MCF 10A (cell line): ENCODE results near the gene ASPSCR1. TPM values are rescaled to one million over a fixed set of nuclear protein-coding genes. Genes with fewer than 3 reads are reported as not detected.

Experiments used
- BruUV-seq: library from RNA; stranded (reverse); fragments of 400-500 nt; replicated peaks from 2 replicates; lab custom pipeline; 2021; lab: Mats Ljungman, UMichigan
- CTCF ChIA-PET: fragments of 300-600 bp; sonication (Branson Sonifier 250); formaldehyde crosslinking; extraction: SDS; loops from one replicate; lab custom pipeline; 2021; ENCODE audit warnings: antibody characterized with exemption, inconsistent platforms; lab: Yijun Ruan, JAX
- POLR2A ChIA-PET: fragments of 300-600, 350-650 bp; sonication (Branson Sonifier 250); formaldehyde crosslinking; extraction: SDS; loops from one replicate; lab custom pipeline; 2020; ENCODE audit warnings: antibody characterized with exemption, inconsistent platforms; lab: Yijun Ruan, JAX
- DNase-seq: peaks from one replicate; pipeline ENCODE4 v3.0.0-alpha.2; 2018; ENCODE audit not compliant: unreplicated experiment
- H3K27ac Mint-ChIP-seq: one replicate; pipeline ENCODE4 v1.8.0; 2022; ENCODE audit warnings: mild to moderate bottlenecking, low read depth, mixed read lengths; ENCODE audit not compliant: unreplicated experiment
- H3K27me3 Mint-ChIP-seq: one replicate; pipeline ENCODE4 v1.8.0; 2022; ENCODE audit warnings: mixed read lengths; ENCODE audit not compliant: insufficient read depth, unreplicated experiment
- H3K36me3 Mint-ChIP-seq: one replicate; pipeline ENCODE4 v1.8.0; 2022; ENCODE audit warnings: mild to moderate bottlenecking, moderate library complexity, mixed read lengths; ENCODE audit not compliant: insufficient read depth, unreplicated experiment
- H3K4me1 Mint-ChIP-seq: one replicate; pipeline ENCODE4 v1.8.0; 2022; ENCODE audit warnings: mixed read lengths; ENCODE audit not compliant: insufficient read depth, unreplicated experiment
- H3K4me3 Mint-ChIP-seq: one replicate; pipeline ENCODE4 v1.8.0; 2022; ENCODE audit warnings: mild to moderate bottlenecking, moderate library complexity, mixed read lengths; ENCODE audit not compliant: unreplicated experiment
- H3K9me3 Mint-ChIP-seq: one replicate; pipeline ENCODE4 v1.8.0; 2022; ENCODE audit warnings: mixed read lengths; ENCODE audit not compliant: unreplicated experiment
- CTCF ChIP-seq: fragments of 200-600 bp; IDR thresholded peaks from one replicate; pipeline ENCODE4 v1.8.0; 2022; ENCODE audit warnings: antibody characterized with exemption, mild to moderate bottlenecking; ENCODE audit not compliant: unreplicated experiment
- intact Hi-C: fragments of 100-400 bp; cut with micrococcal nuclease; formaldehyde crosslinking; loops from 2 replicates; pipeline ENCODE4 v1.14.1; 2022
- total RNA-seq: library from RNA; stranded (reverse); gene quantifications from 2 replicates; pipeline ENCODE4 v1.2.3, GENCODE V29; 2022

ASPSCR1 gene
- total RNA-seq, 1 experiment from 2014 or later, result 29.7 TPM

DNA sequence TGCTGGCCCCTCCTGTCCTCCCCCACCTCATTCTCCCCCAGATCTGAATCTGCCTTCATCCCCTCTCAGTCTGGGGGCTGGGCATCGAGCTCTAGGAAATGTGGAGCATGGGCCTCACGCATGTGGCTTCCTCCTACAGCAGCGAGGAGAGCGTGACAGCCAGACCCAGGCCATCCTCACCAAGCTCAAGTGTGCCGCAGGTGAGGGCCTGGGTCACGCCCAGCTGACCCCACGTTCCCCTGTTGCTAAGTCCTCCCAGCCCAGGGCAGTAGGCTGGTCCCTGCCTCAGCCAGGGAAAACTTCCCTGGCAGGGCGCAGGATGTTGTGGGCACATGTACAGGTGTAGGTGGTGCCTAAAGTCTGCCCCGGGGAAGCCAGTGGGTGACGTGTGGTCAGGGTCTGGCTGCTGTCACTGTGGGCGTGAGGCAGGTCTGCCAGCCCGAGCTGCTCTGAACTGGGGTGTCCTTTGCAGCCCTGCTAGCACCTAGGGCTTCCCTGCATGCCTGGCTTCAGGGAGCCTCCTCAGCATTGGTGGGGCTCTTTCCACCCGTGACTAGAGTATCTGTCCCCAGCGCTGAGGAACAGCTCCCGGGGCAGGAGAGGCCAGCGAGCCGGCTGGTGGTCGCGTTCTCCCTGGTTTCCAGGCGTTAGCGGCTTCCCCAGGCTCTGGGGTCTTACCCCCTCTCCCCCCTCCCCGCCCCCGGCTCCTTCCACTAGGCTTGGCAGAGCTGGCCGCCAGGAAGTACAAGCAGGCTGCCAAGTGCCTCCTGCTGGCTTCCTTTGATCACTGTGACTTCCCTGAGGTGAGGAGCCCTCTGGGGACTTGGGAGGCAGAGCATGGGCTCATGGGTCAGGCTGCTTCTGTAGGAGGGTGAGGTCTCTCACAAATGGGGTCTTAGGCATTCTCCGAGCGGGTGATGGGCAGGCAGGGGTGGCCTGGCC lies 77.9 kb downstream of the ASPSCR1 start:
- no peaks in the 10 kb centered on the region for H3K27me3 Mint-ChIP-seq
- H3K4me3 Mint-ChIP-seq, result no peak overlapping the region
- no peak for DNase-seq
- BruUV-seq, result no TSS peak
- intact Hi-C loops, result no loop called here
- peaks cover 41% of the 10 kb centered on the region for H3K36me3 Mint-ChIP-seq
- H3K27ac Mint-ChIP-seq, result no peak overlapping the region
- TF ChIP-seq CTCF, result no peak
- H3K9me3 Mint-ChIP-seq, result no peaks in the 10 kb centered on the region
- CTCF ChIA-PET, result interaction anchor here (0.9 to 1.3 kb wide), 2 partner anchors 18 to 25 kb away, joined by 3 to 4 read pairs; partner anchors contain the start of gene DCXR
- POLR2A ChIA-PET, result interaction anchor here (1.6 to 2.2 kb wide), 3 partner anchors 11 to 22 kb away, joined by 4 to 9 read pairs (median 6); partner anchors contain the start of genes DCXR and DUS1L
- no peaks in the 10 kb centered on the region for H3K4me1 Mint-ChIP-seq

- ChIA-PET CTCF (interaction anchor here (0.6 to 1.3 kb wide), 3 partner anchors 18 to 302 kb away, joined by 3 to 4 read pairs (median 3); partner anchors contain the start of gene DCXR), POLR2A (interaction anchor here (2.1 kb wide), 1 partner anchor 18 kb away, joined by 10 read pairs; the partner anchor contains the start of gene DCXR)
- no peak for TF ChIP-seq CTCF
- BruUV-seq, result no TSS peak
- Mint-ChIP-seq H3K9me3 (no peaks in the 10 kb centered on the region), H3K36me3 (peaks cover 49% of the 10 kb centered on the region), H3K4me3 (no peak overlapping the region), H3K27me3 (no peaks in the 10 kb centered on the region), H3K27ac (no peak overlapping the region), H3K4me1 (no peaks in the 10 kb centered on the region)
- intact Hi-C loops, result no loop called here
- DNase-seq, result no peak
These were observed 78.7 kb downstream of the ASPSCR1 start for GRCh38 chr17:82055965-82056728.

DNA sequence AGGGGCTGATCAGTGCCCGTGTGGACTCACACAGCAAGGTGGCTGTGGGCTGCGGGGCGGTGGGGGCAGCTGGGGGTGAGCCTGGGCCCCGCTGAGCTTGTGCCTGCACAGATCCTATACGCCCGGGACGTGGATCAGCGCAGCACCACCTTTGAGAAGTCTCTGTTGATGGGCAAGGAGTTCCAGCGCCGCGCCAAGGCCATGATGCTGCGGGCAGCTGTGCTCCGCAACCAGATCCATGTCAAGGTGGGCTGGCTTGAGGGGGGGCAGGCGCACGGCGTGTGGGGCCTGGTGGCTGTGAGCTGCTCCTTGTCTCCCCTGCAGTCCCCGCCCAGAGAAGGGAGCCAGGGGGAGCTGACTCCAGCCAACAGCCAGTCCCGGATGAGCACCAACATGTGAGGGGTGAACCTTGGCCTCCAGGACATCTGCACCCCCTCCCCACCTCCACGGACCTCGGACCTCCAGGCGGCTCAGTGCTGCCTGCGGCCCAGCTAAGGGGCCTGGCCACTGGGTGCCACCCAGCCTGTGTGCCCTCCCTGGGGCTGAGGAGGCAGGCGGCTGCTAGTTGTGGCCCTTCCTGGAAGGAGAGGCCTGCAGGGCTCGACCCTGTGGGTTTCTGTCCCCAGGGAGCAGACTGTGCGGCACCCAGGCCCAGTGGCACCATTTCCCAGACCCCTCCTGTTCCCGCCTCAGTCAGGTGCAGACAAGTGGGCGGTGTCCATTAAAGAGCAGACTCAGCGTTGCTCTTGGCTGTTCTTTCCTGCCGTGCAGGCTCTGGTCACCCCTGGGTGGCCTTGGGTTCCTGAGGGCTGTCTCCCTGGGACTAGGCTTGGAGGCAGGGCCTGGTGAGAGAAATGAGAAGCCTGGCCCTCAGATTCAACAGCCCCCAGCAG lies 79.5 kb downstream of the ASPSCR1 start:
- no peak for TF ChIP-seq CTCF
- Mint-ChIP-seq H3K36me3 (peaks cover 53% of the 10 kb centered on the region), H3K4me1 (no peaks in the 10 kb centered on the region), H3K27me3 (no peaks in the 10 kb centered on the region), H3K4me3 (no peak overlapping the region), H3K27ac (no peak overlapping the region), H3K9me3 (no peaks in the 10 kb centered on the region)
- CTCF ChIA-PET, result interaction anchor here (0.6 kb wide), 1 partner anchor 301 kb away, joined by 3 read pairs; no protein-coding TSS in a partner anchor
- TSS peak; percentile 63 for BruUV-seq
- POLR2A ChIA-PET, result interaction anchor here (0.6 to 2.1 kb wide), 2 partner anchors 19 to 20 kb away, joined by 3 to 10 read pairs; partner anchors contain the start of gene DCXR
- intact Hi-C loops, result no loop called here
- DNase-seq, result no peak
